ENCODE measurements around the gene PRKD1.

Gene PRKD1

GRCh38 chr14:29927376-29928116, at the start of gene PRKD1:
TSS of gene PRKD1 (minus strand) at chr14:29927847.
- peak; percentile 1 for DNase-seq (ENCODE audit: low spot score)

- DNase-seq (ENCODE audit: low spot score): no peak
Observed at GRCh38 chr14:29971101-29971500, 43.5 kb upstream of the PRKD1 start.

GRCh38 chr14:29955087-29955486, 27.4 kb upstream of the PRKD1 start:
- DNase-seq (ENCODE audit: low spot score): no peak

GRCh38 chr14:29953501-29953900, 25.9 kb upstream of the PRKD1 start:
- no peak for DNase-seq (ENCODE audit: low spot score)

GRCh38 chr14:29944091-29944490, 16.4 kb upstream of the PRKD1 start:
- no peak for DNase-seq (ENCODE audit: low spot score)

- DNase-seq (ENCODE audit: low spot score): no peak
Observed at GRCh38 chr14:29941401-29941800, 13.8 kb upstream of the PRKD1 start.

- DNase-seq (ENCODE audit: low spot score): no peak
Observed at GRCh38 chr14:29940482-29940881, 12.8 kb upstream of the PRKD1 start.

- DNase-seq (ENCODE audit: low spot score): no peak
Observed at GRCh38 chr14:29937116-29937515, 9.5 kb upstream of the PRKD1 start.

- no peak for DNase-seq (ENCODE audit: low spot score)
Observed at GRCh38 chr14:29930283-29930682, 2.6 kb upstream of the PRKD1 start.

GRCh38 chr14:29928117-29928640, 532 bp upstream of the PRKD1 start:
- no peak for DNase-seq (ENCODE audit: low spot score)

GRCh38 chr14:29926701-29927375, 809 bp downstream of the PRKD1 start:
- DNase-seq (ENCODE audit: low spot score): peak; percentile 2

GRCh38 chr14:29926228-29926627, 1.4 kb downstream of the PRKD1 start:
- DNase-seq (ENCODE audit: low spot score): no peak

GRCh38 chr14:29925736-29926135, 1.9 kb downstream of the PRKD1 start:
- no peak for DNase-seq (ENCODE audit: low spot score)

GRCh38 chr14:29925101-29925722, 2.4 kb downstream of the PRKD1 start:
- no peak for DNase-seq (ENCODE audit: low spot score)

GRCh38 chr14:29919845-29920244, 7.8 kb downstream of the PRKD1 start:
- no peak for DNase-seq (ENCODE audit: low spot score)

- DNase-seq (ENCODE audit: low spot score): no peak
Observed at GRCh38 chr14:29918981-29919380, 8.7 kb downstream of the PRKD1 start.

GRCh38 chr14:29913566-29913965, 14.1 kb downstream of the PRKD1 start:
- DNase-seq (ENCODE audit: low spot score): no peak

- DNase-seq (ENCODE audit: low spot score): no peak
Observed at GRCh38 chr14:29911810-29912209, 15.8 kb downstream of the PRKD1 start.

- no peak for DNase-seq (ENCODE audit: low spot score)
Observed at GRCh38 chr14:29908652-29909577, 18.7 kb downstream of the PRKD1 start.

GRCh38 chr14:29906256-29906870, 21.3 kb downstream of the PRKD1 start:
- no peak for DNase-seq (ENCODE audit: low spot score)

- DNase-seq (ENCODE audit: low spot score): no peak
Observed at GRCh38 chr14:29905543-29905942, 22.1 kb downstream of the PRKD1 start.

Measured in activated CD4-positive, alpha-beta T cell treated with anti-CD3 and anti-CD28 coated beads, Interleukin-2, Interleukin-4, amounts not matched to agents 100 ng/mL and 50 ng/mL, durations not matched to agents 16 hours and 8 hours (primary cell).